ENCODE measurements around the gene ZDHHC18. TPM values are rescaled to one million over a fixed set of nuclear protein-coding genes. Genes with fewer than 3 reads are reported as not detected.
A peak's percentile ranks its signal among the peaks of the same experiment; 100 is the strongest.
"Not testable (repeated sequence)": the region's sequence is repeated elsewhere in the genome, so short reads cannot be mapped to it uniquely, and the experiment has no call there.

ZDHHC18 gene
- total RNA-seq, 4 donors from 2014 or later = 14.1 to 28.4 (median 18.8) TPM

DNA sequence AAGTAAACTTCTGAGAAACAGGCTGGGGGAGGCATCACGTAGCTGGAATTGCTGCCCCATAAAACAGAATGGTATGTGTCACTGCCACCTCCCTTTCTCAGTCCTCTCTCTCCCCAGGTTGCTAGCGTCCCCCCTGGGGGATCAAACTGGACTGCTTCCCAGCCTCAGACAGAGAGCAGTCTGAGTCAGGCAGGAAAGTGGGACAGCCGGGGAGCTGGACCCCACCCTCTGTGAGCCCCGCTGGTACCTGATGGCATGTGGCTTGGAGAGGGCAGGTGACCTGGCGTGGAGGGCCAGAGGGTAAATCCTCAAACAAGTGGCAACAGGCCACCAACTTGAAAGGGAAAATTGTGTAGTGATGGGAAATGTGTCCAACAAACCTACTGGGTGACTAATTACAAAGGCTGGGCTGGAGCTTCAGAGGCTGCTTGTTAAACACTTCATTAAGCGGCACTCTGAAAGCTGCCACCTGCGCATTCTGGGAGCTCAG is 35.4 kb downstream of the ZDHHC18 start:
- intact Hi-C loops (cut with DNase I; ENCODE audit: low total_unique reads) = no loop called here
- no peak for DNase-seq (ENCODE audit: low spot score in 2 of 2)
- 49 to 52% methylated on average over 7 of the region's 7 CpGs for WGBS, 2 donors
- no peak overlapping the region for H3K4me3 ChIP-seq (ENCODE audit: low read depth, poor library complexity, severe bottlenecking)
- TF ChIP-seq, protein P1, sequence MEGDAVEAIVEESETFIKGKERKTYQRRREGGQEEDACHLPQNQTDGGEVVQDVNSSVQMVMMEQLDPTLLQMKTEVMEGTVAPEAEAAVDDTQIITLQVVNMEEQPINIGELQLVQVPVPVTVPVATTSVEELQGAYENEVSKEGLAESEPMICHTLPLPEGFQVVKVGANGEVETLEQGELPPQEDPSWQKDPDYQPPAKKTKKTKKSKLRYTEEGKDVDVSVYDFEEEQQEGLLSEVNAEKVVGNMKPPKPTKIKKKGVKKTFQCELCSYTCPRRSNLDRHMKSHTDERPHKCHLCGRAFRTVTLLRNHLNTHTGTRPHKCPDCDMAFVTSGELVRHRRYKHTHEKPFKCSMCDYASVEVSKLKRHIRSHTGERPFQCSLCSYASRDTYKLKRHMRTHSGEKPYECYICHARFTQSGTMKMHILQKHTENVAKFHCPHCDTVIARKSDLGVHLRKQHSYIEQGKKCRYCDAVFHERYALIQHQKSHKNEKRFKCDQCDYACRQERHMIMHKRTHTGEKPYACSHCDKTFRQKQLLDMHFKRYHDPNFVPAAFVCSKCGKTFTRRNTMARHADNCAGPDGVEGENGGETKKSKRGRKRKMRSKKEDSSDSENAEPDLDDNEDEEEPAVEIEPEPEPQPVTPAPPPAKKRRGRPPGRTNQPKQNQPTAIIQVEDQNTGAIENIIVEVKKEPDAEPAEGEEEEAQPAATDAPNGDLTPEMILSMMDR (IDR thresholded peaks at IDR 0.05) = no peak
- TF ChIP-seq POLR2A (IDR thresholded peaks at IDR 0.05) = no peak

DNA sequence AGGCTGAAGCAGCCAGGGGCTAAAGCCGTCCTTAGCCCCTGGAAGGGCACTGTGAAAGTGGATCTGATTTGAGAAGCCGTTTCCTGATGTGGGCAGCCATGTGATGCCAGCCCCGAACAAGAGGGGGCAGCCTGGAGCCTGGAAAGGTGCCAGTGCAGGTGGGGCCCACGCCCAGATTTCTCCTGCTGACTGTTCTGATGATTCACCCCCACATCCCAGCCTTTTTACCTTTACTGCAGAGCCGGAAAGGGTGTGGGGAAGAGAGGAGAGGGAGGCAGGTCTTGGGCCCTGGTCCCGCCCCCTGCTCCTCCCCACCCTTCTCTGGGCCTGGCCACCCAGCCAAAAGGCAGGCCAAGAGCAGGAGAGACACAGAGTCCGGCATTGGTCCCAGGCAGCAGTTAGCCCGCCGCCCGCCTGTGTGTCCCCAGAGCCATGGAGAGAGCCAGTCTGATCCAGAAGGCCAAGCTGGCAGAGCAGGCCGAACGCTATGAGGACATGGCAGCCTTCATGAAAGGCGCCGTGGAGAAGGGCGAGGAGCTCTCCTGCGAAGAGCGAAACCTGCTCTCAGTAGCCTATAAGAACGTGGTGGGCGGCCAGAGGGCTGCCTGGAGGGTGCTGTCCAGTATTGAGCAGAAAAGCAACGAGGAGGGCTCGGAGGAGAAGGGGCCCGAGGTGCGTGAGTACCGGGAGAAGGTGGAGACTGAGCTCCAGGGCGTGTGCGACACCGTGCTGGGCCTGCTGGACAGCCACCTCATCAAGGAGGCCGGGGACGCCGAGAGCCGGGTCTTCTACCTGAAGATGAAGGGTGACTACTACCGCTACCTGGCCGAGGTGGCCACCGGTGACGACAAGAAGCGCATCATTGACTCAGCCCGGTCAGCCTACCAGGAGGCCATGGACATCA is 36.5 kb downstream of the ZDHHC18 start, which contains the start of gene SFN:
SFN (plus strand) TSS at position 369 of the 904 bp plus-strand sequence; CDS start at position 433, 64 bp downstream.
- intact Hi-C loops (cut with DNase I; ENCODE audit: low total_unique reads) = no loop called here
- peak within 1 kb of the TSS; percentile 62 for H3K4me3 ChIP-seq (ENCODE audit: low read depth, poor library complexity, severe bottlenecking)
- 50 to 59% methylated on average over 29 to 37 of the region's 37 CpGs for WGBS, 2 donors
- DNase-seq (ENCODE audit: low spot score in 2 of 2) = peak; percentile 76 to 92
- no peak for TF ChIP-seq POLR2A (IDR thresholded peaks at IDR 0.05)
- TF ChIP-seq, protein P1 (IDR thresholded peaks at IDR 0.05) = no peak

DNA sequence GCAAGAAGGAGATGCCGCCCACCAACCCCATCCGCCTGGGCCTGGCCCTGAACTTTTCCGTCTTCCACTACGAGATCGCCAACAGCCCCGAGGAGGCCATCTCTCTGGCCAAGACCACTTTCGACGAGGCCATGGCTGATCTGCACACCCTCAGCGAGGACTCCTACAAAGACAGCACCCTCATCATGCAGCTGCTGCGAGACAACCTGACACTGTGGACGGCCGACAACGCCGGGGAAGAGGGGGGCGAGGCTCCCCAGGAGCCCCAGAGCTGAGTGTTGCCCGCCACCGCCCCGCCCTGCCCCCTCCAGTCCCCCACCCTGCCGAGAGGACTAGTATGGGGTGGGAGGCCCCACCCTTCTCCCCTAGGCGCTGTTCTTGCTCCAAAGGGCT is 37.2 kb downstream of the ZDHHC18 start:
- peak overlapping the region; percentile 62 for H3K4me3 ChIP-seq (ENCODE audit: low read depth, poor library complexity, severe bottlenecking)
- WGBS, 2 donors = 47 to 61% methylated on average over 16 to 17 of the region's 20 CpGs
- intact Hi-C loops (cut with DNase I; ENCODE audit: low total_unique reads) = no loop called here
- no peak for TF ChIP-seq POLR2A (IDR thresholded peaks at IDR 0.05)
- TF ChIP-seq, protein P1 (IDR thresholded peaks at IDR 0.05) = no peak
- no peak for DNase-seq (ENCODE audit: low spot score in 2 of 2)

DNA sequence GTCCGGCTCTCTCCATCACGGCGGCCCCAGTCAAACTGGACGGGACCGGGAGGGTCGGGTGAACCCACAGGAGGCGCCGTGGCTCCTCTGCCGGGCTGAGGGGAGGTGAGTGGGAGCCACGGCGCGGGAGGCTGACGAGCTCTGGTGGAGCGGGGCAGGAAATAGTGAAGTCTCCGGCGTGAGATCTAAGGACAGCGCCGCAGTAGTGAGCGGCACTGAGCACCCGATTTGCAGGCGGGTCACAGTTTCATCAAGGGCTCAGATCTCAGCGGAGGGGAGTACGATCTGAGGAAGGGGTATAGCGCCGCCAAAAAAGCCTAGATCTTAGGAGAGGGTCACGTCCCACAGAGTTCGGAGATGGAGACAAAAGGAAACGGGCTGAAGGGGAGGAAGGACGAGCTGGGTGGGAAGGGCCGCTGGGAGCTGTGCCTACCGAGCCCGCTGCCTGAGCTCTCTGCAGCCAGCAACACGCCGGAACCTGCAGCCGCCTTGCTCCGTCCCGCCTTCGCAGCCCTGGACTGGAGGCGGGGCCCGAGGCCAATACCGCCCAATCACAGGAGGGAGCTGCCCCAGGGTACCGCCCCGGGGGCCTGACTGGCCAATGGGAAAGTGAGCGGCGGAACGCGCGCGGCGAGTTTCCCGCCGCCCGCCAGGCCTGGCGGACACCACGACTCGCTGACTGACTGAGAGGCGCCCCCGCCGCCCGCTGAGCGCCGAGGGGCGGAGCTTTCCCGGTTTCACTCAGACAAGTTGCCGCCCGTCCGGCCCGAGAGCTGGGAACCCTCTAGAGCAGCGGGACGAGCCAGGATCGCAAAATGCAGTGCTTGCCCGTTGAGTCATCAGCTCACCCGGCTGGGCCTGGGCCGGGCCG is 38.4 kb downstream of the ZDHHC18 start:
- DNase-seq (ENCODE audit: low spot score in 2 of 2) = peak; percentile 96 to 99
- TF ChIP-seq POLR2A (IDR thresholded peaks at IDR 0.05) = no peak
- TF ChIP-seq, protein P1 (IDR thresholded peaks at IDR 0.05) = no peak
- peak overlapping the region; percentile 62 for H3K4me3 ChIP-seq (ENCODE audit: low read depth, poor library complexity, severe bottlenecking)
- WGBS, 2 donors = 0% methylated on average over 28 to 75 of the region's 75 CpGs
- intact Hi-C loops (cut with DNase I; ENCODE audit: low total_unique reads) = no loop called here

DNA sequence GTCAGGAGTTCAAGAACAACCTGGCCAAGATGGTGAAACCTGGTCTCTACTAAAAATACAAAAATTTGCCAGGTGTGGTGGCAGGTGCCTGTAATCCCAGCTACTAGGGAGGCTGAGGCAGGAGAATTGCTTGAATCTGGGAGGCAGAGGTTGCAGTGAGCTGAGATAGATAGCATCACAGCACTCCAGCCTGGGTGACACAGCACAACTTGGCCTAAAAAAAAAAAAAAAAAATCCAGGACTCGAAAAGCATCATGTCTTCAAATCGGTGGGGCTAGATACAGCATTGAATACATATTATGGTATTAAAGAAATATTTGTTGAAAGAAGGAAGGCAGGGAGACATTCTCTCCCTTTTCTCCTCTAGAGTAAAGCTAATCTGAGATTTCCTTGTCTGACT is 46.6 kb downstream of the ZDHHC18 start:
- intact Hi-C loops (cut with DNase I; ENCODE audit: low total_unique reads); H3K4me3 ChIP-seq (ENCODE audit: low read depth, poor library complexity, severe bottlenecking); DNase-seq (ENCODE audit: low spot score in 2 of 2): not testable (repeated sequence)
- WGBS, 2 donors = 59 to 78% methylated on average over 2 of the region's 2 CpGs

DNA sequence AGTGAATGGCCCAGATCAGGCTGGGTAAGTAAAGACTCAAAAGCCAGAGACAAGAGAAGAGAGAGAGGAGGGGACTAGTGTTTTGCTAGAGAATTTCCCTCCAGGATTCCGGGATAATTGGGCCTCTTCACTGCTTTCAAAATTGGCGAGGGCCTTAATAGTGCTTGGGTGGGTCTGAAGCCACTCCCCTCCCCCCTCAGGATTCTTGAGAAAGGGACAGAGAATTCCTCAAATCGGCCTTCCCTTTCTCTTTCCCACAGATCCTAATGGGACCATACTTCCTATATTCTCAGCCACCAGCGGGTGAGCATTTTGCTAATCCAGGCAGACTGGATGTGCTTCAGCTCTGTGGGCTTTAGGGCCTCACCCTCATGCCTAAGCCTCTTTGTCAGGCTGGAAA is 48.4 kb downstream of the ZDHHC18 start:
- DNase-seq (ENCODE audit: low spot score in 2 of 2) = no peak
- WGBS, 2 donors = 50 to 67% methylated on average over 4 of the region's 4 CpGs
- H3K4me3 ChIP-seq (ENCODE audit: low read depth, poor library complexity, severe bottlenecking) = no peak overlapping the region
- TF ChIP-seq POLR2A (IDR thresholded peaks at IDR 0.05) = no peak
- TF ChIP-seq, protein P1 (IDR thresholded peaks at IDR 0.05) = no peak
- intact Hi-C loops (cut with DNase I; ENCODE audit: low total_unique reads) = no loop called here

Measured in lower leg skin (tissue), 4 donors.